HepG2 (cell line): ENCODE results near the gene VAMP5. TPM values are rescaled to one million over a fixed set of nuclear protein-coding genes. Genes with fewer than 3 reads are reported as not detected.

Experiments
- BCLAF1 ChIP-seq: fragments of 450-650 bp; IDR thresholded peaks from 2 replicates; pipeline ENCODE4 v1.6.1; 2017; ENCODE audit warnings: mild to moderate bottlenecking
- GABPA ChIP-seq, 2 experiments: IDR thresholded peaks; 2 replicates each; pipeline ENCODE4 v1.6.1; 2011 to 2016; ENCODE audit warnings: low read depth in 2 of 2, low read length in 1 of 2, missing biosample characterization in 1 of 2, missing genetic modification characterization in 1 of 2
- GPN1 ChIP-seq: sonication (generic); formaldehyde crosslinking; IDR thresholded peaks from 2 replicates; pipeline ENCODE4 v1.5.1; 2020; ENCODE audit warnings: missing genetic modification reagents, borderline replicate concordance
- MTERF4 ChIP-seq: sonication (generic); formaldehyde crosslinking; IDR thresholded peaks from 2 replicates; pipeline ENCODE4 v1.8.0; 2023; ENCODE audit warnings: mild to moderate bottlenecking, missing genetic modification reagents
- PHF21A ChIP-seq: sonication (generic); formaldehyde crosslinking; IDR thresholded peaks from 2 replicates; pipeline ENCODE4 v1.5.0; 2020; ENCODE audit warnings: mild to moderate bottlenecking, missing genetic modification reagents
- RERE ChIP-seq: IDR thresholded peaks from 2 replicates; pipeline ENCODE4 v1.6.1; 2016; ENCODE audit warnings: low read depth, missing genetic modification reagents, missing compliant biosample characterization
- SUZ12 ChIP-seq: fragments of 150-350 bp; IDR thresholded peaks from 2 replicates; pipeline ENCODE4 v1.6.1; 2014; ENCODE audit warnings: low read depth, low read length
- TFE3 ChIP-seq: IDR thresholded peaks from 2 replicates; pipeline ENCODE4 v1.6.1; 2016
- ZBTB42 ChIP-seq: sonication (generic); formaldehyde crosslinking; IDR thresholded peaks from 2 replicates; pipeline ENCODE4 v1.5.0; 2020; ENCODE audit warnings: mild to moderate bottlenecking, missing genetic modification reagents
- ZFP82 ChIP-seq: sonication (generic); formaldehyde crosslinking; IDR thresholded peaks from 2 replicates; pipeline ENCODE4 v1.5.1; 2020; ENCODE audit warnings: mild to moderate bottlenecking, missing genetic modification reagents, borderline replicate concordance
- ZNF17 ChIP-seq: sonication (generic); formaldehyde crosslinking; IDR thresholded peaks from 2 replicates; pipeline ENCODE4 v1.5.0; 2020; ENCODE audit warnings: mild to moderate bottlenecking, missing genetic modification reagents
- ZNF326 ChIP-seq: sonication (generic); formaldehyde crosslinking; IDR thresholded peaks from 2 replicates; pipeline ENCODE4 v1.4.0; 2020; ENCODE audit warnings: missing genetic modification reagents, borderline replicate concordance
- ZNF331 ChIP-seq: sonication (generic); formaldehyde crosslinking; IDR thresholded peaks from 2 replicates; pipeline ENCODE4 v1.4.0; 2020; ENCODE audit warnings: missing genetic modification reagents
- ZNF615 ChIP-seq: sonication (generic); formaldehyde crosslinking; IDR thresholded peaks from 2 replicates; pipeline ENCODE4 v1.5.0; 2020; ENCODE audit warnings: mild to moderate bottlenecking, missing genetic modification reagents, borderline replicate concordance
- ZNF703 ChIP-seq: sonication (generic); formaldehyde crosslinking; IDR thresholded peaks from 2 replicates; pipeline ENCODE4 v1.5.1; 2020; ENCODE audit warnings: missing genetic modification reagents, mild to moderate bottlenecking, moderate library complexity, borderline replicate concordance
- ZNF772 ChIP-seq: sonication (generic); formaldehyde crosslinking; IDR thresholded peaks from 2 replicates; pipeline ENCODE4 v1.5.0; 2020; ENCODE audit warnings: mild to moderate bottlenecking, missing genetic modification reagents
- ZNF781 ChIP-seq: sonication (generic); formaldehyde crosslinking; IDR thresholded peaks from 2 replicates; pipeline ENCODE4 v1.5.1; 2020; ENCODE audit warnings: borderline replicate concordance, mild to moderate bottlenecking, missing genetic modification reagents; ENCODE audit errors: not compliant biosample characterization
- ZNF83 ChIP-seq: sonication (generic); formaldehyde crosslinking; IDR thresholded peaks from 2 replicates; pipeline ENCODE4 v1.4.0; 2020; ENCODE audit warnings: missing genetic modification reagents, mild to moderate bottlenecking, borderline replicate concordance
- polyA plus RNA-seq, 8 experiments: library from polyadenylated mRNA; depleted of rRNA in 3 of 8; stranded (reverse) in 7 of 8; unstranded in 1 of 8; fragments of >200 nt; fragmentation: Illumina TruSeq in 4 of 8; extraction: Trizol in 4 of 8; gene quantifications; 2 replicates each; pipeline versions ENCODE4 v1.2.1 to v1.2.3, GENCODE V29; 2011 to 2016; ENCODE audit warnings: low read depth in 4 of 8, missing spikeins in 1 of 8, mixed read lengths in 1 of 8; ENCODE audit not compliant: insufficient read depth in 1 of 8
- total RNA-seq, 5 experiments: library from RNA; depleted of rRNA; stranded (reverse); fragments of >200 nt; fragmentation: Illumina TruSeq; extraction: Trizol; gene quantifications; 2 replicates each; pipeline ENCODE4 v1.2.3, GENCODE V29; 2016; ENCODE audit warnings: low read depth in 1 of 5

The VAMP5 gene
- total and polyA plus RNA-seq, 2 of the 13 experiments (the other 11 are each of a cell fraction or from before 2014, with no cell fraction given) = 7.2 to 56.7 TPM

GRCh38 chr2:85601771-85602475, 17.7 kb downstream of the VAMP5 start (continued):
- TF ChIP-seq ZNF17 (CRISPR knock-in tag) (no peak), RERE (CRISPR knock-in tag) (no peak), SUZ12 (no peak), ZFP82 (CRISPR knock-in tag) (no peak), ZNF615 (no peak), MTERF4 (no peak), GPN1 (CRISPR knock-in tag) (peak; percentile 55; the same call in 1 of the 2 replicates), TFE3 (CRISPR knock-in tag) (peak; percentile 42), PHF21A (CRISPR knock-in tag) (peak; percentile 49; the same call in 1 of the 2 replicates), ZBTB42 (CRISPR knock-in tag) (no peak; the same call in 1 of the 2 replicates), ZNF781 (no peak), ZNF326 (CRISPR knock-in tag) (0 out of 2 replicates have a peak, but pooled peaks have one; percentile 90), ZNF83 (CRISPR knock-in tag) (no peak), ZNF331 (CRISPR knock-in tag) (peak; percentile 20), ZNF772 (CRISPR knock-in tag) (no peak; the same call in 1 of the 2 replicates), BCLAF1 (no peak), GABPA (IDR thresholded peaks at IDR 0.05; ENCODE audit: low read depth, low read length) (no peak), GABPA (CRISPR knock-in tag; IDR thresholded peaks at IDR 0.05; ENCODE audit: low read depth) (no peak), ZNF703 (CRISPR knock-in tag) (no peak)
